ENCODE data around the gene AZU1.

DNA sequence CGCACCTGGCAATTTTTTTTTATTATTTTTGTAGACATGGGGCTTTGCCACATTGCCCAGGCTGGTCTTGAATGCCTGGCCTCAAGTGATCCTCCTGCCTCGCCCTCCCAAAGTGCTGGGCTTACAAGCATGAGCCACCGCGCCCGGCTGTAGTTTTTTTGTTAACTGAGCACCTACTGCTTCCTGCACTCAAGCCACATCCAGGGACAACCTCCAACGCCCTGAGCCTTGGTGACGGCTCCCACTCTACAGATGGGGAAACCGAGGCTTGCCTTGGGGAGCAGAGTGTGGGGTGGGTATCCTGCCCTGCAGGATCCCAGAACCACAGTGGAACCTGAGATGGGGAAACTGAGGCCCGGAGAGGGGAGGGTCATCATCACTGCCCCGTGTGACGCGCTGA is 27.5 kb downstream of the AZU1 start:
- TF ChIP-seq CTCF (IDR thresholded peaks at IDR 0.05) (no peak), REST (IDR thresholded peaks at IDR 0.05; ENCODE audit: insufficient read depth in 1 of 2, low read depth in 2 of 2, low read length in 1 of 2) (no peak), POLR2AphosphoS5 (IDR thresholded peaks at IDR 0.05; ENCODE audit: low read depth, low read length) (no peak)
